WERI-Rb-1 (cell line): ENCODE measurements around the gene DISP1.

Source experiments
- DNase-seq: peaks from one replicate; pipeline ENCODE4 v3.0.0-alpha.2; 2020
- H3K27ac ChIP-seq: fragments of 250-450 bp; sonication (Bioruptor Pico); 2 replicates; pipeline ENCODE4 v1.5.1; 2020; ENCODE audit warnings: mild to moderate bottlenecking, moderate library complexity
- H3K27me3 ChIP-seq: fragments of 250-450 bp; sonication (Bioruptor Pico); 2 replicates; pipeline ENCODE4 v1.5.1; 2021; ENCODE audit warnings: mild to moderate bottlenecking, low read depth, moderate library complexity; ENCODE audit not compliant: insufficient read depth, severe bottlenecking
- H3K36me3 ChIP-seq: fragments of 250-450 bp; sonication (Bioruptor Pico); 2 replicates; pipeline ENCODE4 v1.5.1; 2020; ENCODE audit warnings: mild to moderate bottlenecking, moderate library complexity
- H3K4me3 ChIP-seq: 2 replicates; pipeline ENCODE4 v1.5.1; 2011; ENCODE audit warnings: low read depth, mild to moderate bottlenecking, control low read depth, low read length
- H3K9me3 ChIP-seq: fragments of 250-450 bp; sonication (Bioruptor Pico); 2 replicates; pipeline ENCODE4 v1.5.1; 2021; ENCODE audit warnings: mild to moderate bottlenecking, moderate library complexity; ENCODE audit not compliant: severe bottlenecking
- CTCF ChIP-seq: IDR thresholded peaks from 2 replicates; pipeline ENCODE4 v1.5.1; 2011; ENCODE audit warnings: low read depth, mild to moderate bottlenecking, control low read depth, inconsistent platforms, low read length

Gene DISP1

GRCh38 chr1:222817529-222817928 lies 2.7 kb downstream of the DISP1 start:
- Histone ChIP-seq H3K27ac (no peak overlapping the region), H3K36me3 (no peaks in the 10 kb centered on the region), H3K4me3 (no peak overlapping the region), H3K9me3 (no peaks in the 10 kb centered on the region), H3K27me3 (no peaks in the 10 kb centered on the region)
- DNase-seq, result no peak
- TF ChIP-seq CTCF, result no peak

GRCh38 chr1:222818171-222818570 lies 3.3 kb downstream of the DISP1 start:
- Histone ChIP-seq H3K9me3 (no peaks in the 10 kb centered on the region), H3K27ac (no peak overlapping the region), H3K27me3 (no peaks in the 10 kb centered on the region), H3K36me3 (no peaks in the 10 kb centered on the region), H3K4me3 (no peak overlapping the region)
- no peak for DNase-seq
- TF ChIP-seq CTCF, result no peak

- Histone ChIP-seq H3K27ac (no peak overlapping the region), H3K27me3 (no peaks in the 10 kb centered on the region), H3K36me3 (no peaks in the 10 kb centered on the region), H3K4me3 (no peak overlapping the region), H3K9me3 (no peaks in the 10 kb centered on the region)
- TF ChIP-seq CTCF, result no peak
- DNase-seq, result no peak
These were observed 5.4 kb downstream of the DISP1 start for GRCh38 chr1:222820171-222820712.

- no peak overlapping the region for H3K4me3 ChIP-seq
- H3K36me3 ChIP-seq, result no peaks in the 10 kb centered on the region
- H3K9me3 ChIP-seq, result no peaks in the 10 kb centered on the region
- DNase-seq, result no peak
- no peak for TF ChIP-seq CTCF
- no peak overlapping the region for H3K27ac ChIP-seq
- H3K27me3 ChIP-seq, result no peaks in the 10 kb centered on the region
These were observed 6.4 kb downstream of the DISP1 start for GRCh38 chr1:222821239-222821638.

GRCh38 chr1:222823695-222824094 lies 8.9 kb downstream of the DISP1 start:
- Histone ChIP-seq H3K27me3 (no peaks in the 10 kb centered on the region), H3K4me3 (no peak overlapping the region), H3K36me3 (no peaks in the 10 kb centered on the region), H3K27ac (no peak overlapping the region), H3K9me3 (no peaks in the 10 kb centered on the region)
- TF ChIP-seq CTCF, result no peak
- DNase-seq, result no peak

GRCh38 chr1:222824641-222825040 lies 9.8 kb downstream of the DISP1 start:
- Histone ChIP-seq H3K4me3 (no peak overlapping the region), H3K9me3 (no peaks in the 10 kb centered on the region), H3K36me3 (no peaks in the 10 kb centered on the region), H3K27me3 (no peaks in the 10 kb centered on the region), H3K27ac (no peak overlapping the region)
- no peak for TF ChIP-seq CTCF
- no peak for DNase-seq
